OCI-LY3 (cell line): Measurements from ENCODE around the gene PKHD1.

Experiments used
- CTCF ChIP-seq: fragments of 200-600, 300-600 bp; sonication (generic); IDR thresholded peaks from 2 replicates; pipeline ENCODE4 v1.5.1; 2014; ENCODE audit warnings: antibody characterized with exemption, low read length, low read depth
- EZH2phosphoT487 ChIP-seq: fragments of 200-600 bp; shearing (Covaris generic); IDR thresholded peaks from 2 replicates; pipeline ENCODE4 v1.6.1; 2018; ENCODE audit warnings: antibody characterized with exemption, mixed run types, low read depth

GRCh38 chr6:51930602-51931001 is 156.8 kb downstream of the PKHD1 start:
- TF ChIP-seq CTCF (no peak), EZH2phosphoT487 (no peak)
